Tongue (tissue), 2 donors: ENCODE results near the gene LGALS7B. TPM values are rescaled to one million over a fixed set of nuclear protein-coding genes. Genes with fewer than 3 reads are reported as not detected.
"Not testable (repeated sequence)": the region's sequence is repeated elsewhere in the genome, so short reads cannot be mapped to it uniquely, and the experiment has no call there.

Source experiments
- DNase-seq: peaks from one replicate; pipeline ENCODE4 v3.0.0-alpha.2; 2015
- total RNA-seq: library from RNA; depleted of rRNA; stranded (reverse); fragments of >200 nt; gene quantifications from one replicate; pipeline ENCODE4 v1.2.3, GENCODE V29; 2014

LGALS7B gene
- total RNA-seq, 1 donor from 2014 or later, result 25.7 TPM

DNA sequence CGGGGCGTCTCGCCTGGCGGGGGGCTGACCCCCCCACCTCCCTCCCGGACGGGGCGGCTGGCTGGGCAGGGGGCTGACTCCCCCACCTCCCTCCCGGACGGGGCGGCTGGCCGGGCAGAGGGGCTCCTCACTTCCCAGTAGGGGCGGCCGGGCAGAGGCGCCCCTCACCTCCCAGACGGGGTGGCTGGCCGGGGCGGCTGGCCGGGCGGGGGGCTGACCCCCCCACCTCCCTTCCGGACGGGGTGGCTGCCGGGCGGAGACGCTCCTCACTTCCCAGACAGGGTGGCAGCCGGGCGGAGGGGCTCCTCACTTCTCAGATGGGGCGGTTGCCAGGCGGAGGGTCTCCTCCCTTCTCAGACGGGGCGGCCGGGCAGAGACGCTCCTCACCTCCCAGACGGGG is 8.8 kb downstream of the LGALS7B start:
- DNase-seq, result not testable (repeated sequence)

- no peak for DNase-seq
These were observed 10.1 kb downstream of the LGALS7B start for GRCh38 chr19:38799104-38799503.

DNA sequence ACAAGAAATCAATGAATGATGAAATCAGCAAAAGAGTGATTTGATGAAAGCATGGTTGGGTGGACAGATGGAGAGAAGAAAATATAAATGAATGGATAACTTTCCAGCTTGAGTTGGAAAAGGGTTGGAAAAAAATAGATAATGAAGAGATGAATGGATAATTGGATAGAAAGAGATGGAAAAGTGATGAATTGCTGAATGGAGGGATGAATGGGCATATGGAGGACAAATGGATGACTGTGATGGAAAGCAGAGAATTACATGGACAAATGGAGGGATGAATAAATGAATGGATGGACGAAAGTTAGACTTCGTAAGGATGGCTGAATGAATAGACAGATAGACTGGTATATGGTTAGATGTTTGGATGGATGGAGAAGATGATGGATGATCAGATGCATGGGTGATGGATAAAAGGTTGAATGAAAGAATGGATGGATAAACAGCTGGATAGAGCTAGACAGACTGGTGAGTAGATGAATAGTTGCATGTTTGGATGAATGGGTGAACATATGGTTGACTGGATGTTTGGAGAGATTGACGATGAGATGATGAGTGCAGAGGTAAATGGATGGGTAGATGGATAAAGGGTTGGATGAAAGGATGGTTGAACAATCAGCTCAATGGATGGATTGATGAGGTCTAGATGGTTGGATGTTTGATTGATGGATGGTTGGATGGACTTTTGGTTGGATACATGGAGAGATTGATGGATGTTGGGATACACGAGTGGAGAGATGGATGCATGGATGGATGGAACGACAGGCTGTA is 11.8 kb downstream of the LGALS7B start:
- DNase-seq, result no peak

- no peak for DNase-seq
These were observed 12.5 kb downstream of the LGALS7B start for GRCh38 chr19:38801359-38802095.

GRCh38 chr19:38803543-38803942 is 14.5 kb downstream of the LGALS7B start:
- no peak for DNase-seq

DNA sequence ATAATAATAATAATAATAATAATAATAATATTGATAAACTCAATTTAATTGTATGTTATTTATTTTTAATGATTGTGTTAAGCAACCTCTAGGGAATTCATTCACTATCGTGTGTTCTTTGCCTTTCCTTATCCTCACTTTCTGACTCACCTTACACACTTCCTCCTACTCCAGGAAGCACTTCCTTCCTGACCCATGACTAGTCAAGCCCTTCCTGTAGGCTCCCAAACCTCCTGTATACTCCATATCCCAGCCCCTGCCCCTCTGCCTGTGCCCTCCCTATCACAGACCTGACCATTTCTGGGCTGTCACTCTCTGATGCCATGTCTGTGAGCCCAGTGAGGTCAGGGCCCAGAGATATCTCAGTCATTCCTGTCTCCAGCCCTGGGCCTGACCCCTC is 16.2 kb downstream of the LGALS7B start:
- DNase-seq, result no peak

GRCh38 chr19:38806371-38806770 is 17.4 kb downstream of the LGALS7B start:
- no peak for DNase-seq

- DNase-seq, result not testable (repeated sequence)
These were observed 18.5 kb downstream of the LGALS7B start for GRCh38 chr19:38807374-38808098.

- no peak for DNase-seq
These were observed 19.7 kb downstream of the LGALS7B start for GRCh38 chr19:38808741-38809140.

GRCh38 chr19:38809592-38810252 is 20.7 kb downstream of the LGALS7B start:
- DNase-seq, result no peak

GRCh38 chr19:38812009-38812840 is 23.2 kb downstream of the LGALS7B start:
- DNase-seq, result no peak

DNA sequence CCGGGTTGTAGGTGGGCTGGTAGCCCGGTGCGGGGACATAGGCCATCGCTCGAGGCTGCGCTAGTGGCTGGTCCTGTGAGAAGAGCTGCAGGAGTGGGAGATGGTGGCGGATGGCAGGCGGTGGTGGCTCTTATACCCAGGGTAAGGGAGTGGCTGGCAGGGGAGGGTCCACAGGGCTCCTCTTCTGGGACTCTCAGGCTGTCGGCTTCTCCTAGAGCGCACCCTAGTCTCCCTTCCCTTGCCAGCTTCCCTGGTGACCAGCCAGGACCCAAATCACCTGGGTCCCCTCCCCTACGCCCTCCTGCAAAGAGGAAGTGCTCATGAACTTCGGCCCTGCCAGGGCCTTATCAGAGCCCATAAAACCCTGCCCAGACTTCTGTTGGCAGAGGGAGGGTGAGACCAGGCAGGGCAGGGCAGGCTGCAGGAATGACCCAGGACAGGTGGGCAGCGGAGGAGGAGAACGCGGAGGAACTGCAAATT is 23.9 kb downstream of the LGALS7B start, which contains the start of gene LGALS4:
LGALS4 (minus strand) TSS at position 105 of the 480 bp plus-strand sequence; CDS start at position 46, 59 bp downstream.
- DNase-seq, result no peak

GRCh38 chr19:38813323-38813722 is 24.3 kb downstream of the LGALS7B start:
- no peak for DNase-seq

DNA sequence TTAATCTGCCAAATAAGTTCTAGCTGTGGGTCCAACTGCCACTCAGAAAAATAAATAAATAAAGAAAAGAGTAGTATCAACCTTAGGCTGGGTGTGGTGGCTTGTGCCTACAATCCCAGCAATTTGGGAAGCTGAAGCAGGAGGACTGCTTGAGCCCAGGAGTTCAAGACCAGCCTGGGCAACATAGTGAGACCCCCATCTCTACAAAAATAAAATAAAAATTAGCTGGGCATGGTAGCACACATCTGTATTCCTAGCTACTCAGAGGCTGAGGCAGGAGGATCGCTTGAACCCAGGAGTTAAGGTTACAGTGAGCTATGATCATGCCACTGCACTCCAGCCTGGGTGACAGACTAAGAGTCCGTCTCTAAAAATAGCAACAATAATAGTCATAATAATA is 24.9 kb downstream of the LGALS7B start:
- not testable (repeated sequence) for DNase-seq

DNA sequence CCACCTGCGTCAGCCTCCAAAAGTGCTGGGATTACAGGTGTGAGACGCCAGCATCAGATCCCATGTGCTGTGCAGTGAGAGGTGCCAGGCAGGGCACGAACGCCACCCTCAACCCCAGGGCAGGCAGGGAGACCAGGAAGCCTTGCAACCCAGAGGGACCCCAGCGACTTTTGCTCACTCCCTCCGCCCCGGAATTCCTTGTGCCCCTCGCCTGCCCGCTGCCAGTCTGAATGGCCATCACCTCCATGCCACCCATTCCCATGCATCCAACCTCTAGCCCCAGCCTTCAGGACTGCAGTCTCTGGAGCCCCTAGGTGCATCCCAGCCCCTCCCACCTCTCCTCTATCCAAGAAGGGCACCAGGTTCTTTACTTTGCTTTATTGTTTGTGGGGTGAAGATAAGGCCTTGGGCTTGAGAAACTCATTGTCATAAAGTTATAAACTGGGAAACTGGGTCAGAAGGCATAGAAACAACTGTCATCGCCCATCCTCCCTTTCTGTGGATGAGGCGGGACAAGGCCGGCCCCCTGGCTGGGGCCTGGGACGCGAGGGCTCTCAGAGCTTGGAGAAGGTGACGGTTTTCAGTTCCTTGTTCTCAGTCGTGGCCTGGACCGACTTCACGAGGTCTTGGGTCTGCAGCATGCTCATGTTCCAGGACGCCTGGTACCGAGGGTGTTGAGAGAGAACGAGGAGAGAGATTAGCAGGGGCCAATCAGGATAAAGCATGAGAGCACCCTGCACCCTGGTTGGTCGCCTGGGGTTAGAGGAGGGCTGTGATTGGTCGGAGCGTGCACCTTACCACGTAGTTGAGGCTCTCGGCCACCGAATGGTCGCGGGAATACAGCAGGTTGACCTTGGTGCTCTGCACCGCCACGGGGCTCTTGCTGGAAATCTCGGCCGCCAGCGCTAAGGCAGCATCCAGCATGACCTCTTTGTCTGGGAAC is 26.3 kb downstream of the LGALS7B start:
- DNase-seq, result no peak

GRCh38 chr19:38816131-38816750 is 27.2 kb downstream of the LGALS7B start:
- DNase-seq, result no peak

- DNase-seq, result no peak
These were observed 28.1 kb downstream of the LGALS7B start for GRCh38 chr19:38817081-38817480.

GRCh38 chr19:38819231-38819920 is 30.4 kb downstream of the LGALS7B start:
- peak; percentile 26 for DNase-seq
